Liver (tissue), 9 donors: ENCODE measurements around the gene TRIO. TPM values are rescaled to one million over a fixed set of nuclear protein-coding genes. Genes with fewer than 3 reads are reported as not detected.

Experiments
- DNase-seq: peaks from one replicate; pipeline ENCODE4 v3.0.0-alpha.2; 2017; ENCODE audit warnings: low spot score
- H3K27ac ChIP-seq, 2 donors: one replicate each; pipeline ENCODE4 v1.7.0; 2013; ENCODE audit warnings: inconsistent platforms in 2 of 2, low read length in 2 of 2, control low read depth in 1 of 2, low read depth in 1 of 2, mild to moderate bottlenecking in 1 of 2
- H3K27me3 ChIP-seq, 4 donors: one replicate each; pipeline versions ENCODE4 v1.6.1 to v1.7.0; 2013; ENCODE audit warnings: low read length in 3 of 4, inconsistent platforms in 1 of 4, mild to moderate bottlenecking in 1 of 4, moderate library complexity in 1 of 4; ENCODE audit not compliant: control insufficient read depth in 4 of 4, insufficient read depth in 4 of 4
- H3K36me3 ChIP-seq, 4 donors: one replicate each; pipeline versions ENCODE4 v1.6.1 to v1.7.0; 2013; ENCODE audit warnings: low read length in 3 of 4, mild to moderate bottlenecking in 3 of 4, low read depth in 1 of 4, moderate library complexity in 1 of 4; ENCODE audit not compliant: control insufficient read depth in 4 of 4, insufficient read depth in 3 of 4
- H3K4me1 ChIP-seq, 4 donors: one replicate each; pipeline versions ENCODE4 v1.6.1 to v1.7.0; 2013; ENCODE audit warnings: low read length in 3 of 4, mild to moderate bottlenecking in 3 of 4, moderate library complexity in 1 of 4; ENCODE audit not compliant: control insufficient read depth in 4 of 4, insufficient read depth in 4 of 4
- H3K4me3 ChIP-seq, 3 donors: one replicate each; pipeline versions ENCODE4 v1.6.1 to v1.7.0; 2013; ENCODE audit warnings: low read length in 3 of 3, control low read depth in 1 of 3, low read depth in 1 of 3, mild to moderate bottlenecking in 1 of 3
- H3K9ac ChIP-seq, 2 donors: one replicate each; pipeline ENCODE4 v1.7.0; 2013; ENCODE audit warnings: low read length in 2 of 2, mild to moderate bottlenecking in 2 of 2, moderate library complexity in 2 of 2, control low read depth in 1 of 2, low read depth in 1 of 2
- H3K9me3 ChIP-seq, 4 donors: one replicate each; pipeline versions ENCODE4 v1.6.1 to v1.7.0; 2013; ENCODE audit warnings: low read length in 3 of 4; ENCODE audit not compliant: control insufficient read depth in 4 of 4
- ATF3 ChIP-seq: IDR thresholded peaks from 2 replicates; pipeline ENCODE4 v1.6.1; 2016; ENCODE audit warnings: antibody characterized with exemption
- CTCF ChIP-seq: fragments of 150-350 bp; IDR thresholded peaks from 2 replicates; pipeline ENCODE4 v1.5.1; 2017; ENCODE audit warnings: improper control_type of control experiment, low read depth, low read length; ENCODE audit not compliant: missing input control
- EGR1 ChIP-seq, 2 donors: IDR thresholded peaks; 2 replicates each; pipeline ENCODE4 v1.6.1; 2016 to 2018; ENCODE audit warnings: antibody characterized with exemption in 2 of 2, low read depth in 2 of 2
- FOXA1 ChIP-seq: IDR thresholded peaks from 2 replicates; pipeline ENCODE4 v1.6.1; 2016; ENCODE audit warnings: antibody characterized with exemption
- FOXA2 ChIP-seq: IDR thresholded peaks from 2 replicates; pipeline ENCODE4 v1.6.1; 2016; ENCODE audit warnings: antibody characterized with exemption
- GABPA ChIP-seq, 2 donors: IDR thresholded peaks in 1 of 2; conservative IDR thresholded peaks in 1 of 2; 2 replicates each; pipeline ENCODE4 v1.6.1; 2016; ENCODE audit warnings: antibody characterized with exemption in 2 of 2, mild to moderate bottlenecking in 1 of 2, moderate library complexity in 1 of 2
- HNF4A ChIP-seq, 2 donors: conservative IDR thresholded peaks; 2 replicates each; pipeline ENCODE4 v1.6.1; 2016; ENCODE audit warnings: antibody characterized with exemption in 2 of 2, mild to moderate bottlenecking in 2 of 2
- HNF4G ChIP-seq: IDR thresholded peaks from 2 replicates; pipeline ENCODE4 v1.6.1; 2016; ENCODE audit warnings: antibody characterized with exemption
- JUND ChIP-seq, 2 donors: IDR thresholded peaks; 2 replicates each; pipeline ENCODE4 v1.6.1; 2016; ENCODE audit warnings: antibody characterized with exemption in 2 of 2
- MAX ChIP-seq: IDR thresholded peaks from 2 replicates; pipeline ENCODE4 v1.6.1; 2016; ENCODE audit warnings: antibody characterized with exemption
- NR2F2 ChIP-seq: IDR thresholded peaks from 2 replicates; pipeline ENCODE4 v1.6.1; 2016; ENCODE audit warnings: antibody characterized with exemption
- RAD21 ChIP-seq, 2 donors: IDR thresholded peaks; 2 replicates each; pipeline ENCODE4 v1.6.1; 2016; ENCODE audit warnings: antibody characterized with exemption in 2 of 2, mild to moderate bottlenecking in 2 of 2
- REST ChIP-seq: IDR thresholded peaks from 2 replicates; pipeline ENCODE4 v1.6.1; 2016; ENCODE audit warnings: antibody characterized with exemption, mild to moderate bottlenecking
- RXRA ChIP-seq, 2 donors: IDR thresholded peaks; 2 replicates each; pipeline ENCODE4 v1.6.1; 2017 to 2018; ENCODE audit warnings: antibody characterized with exemption in 2 of 2, mild to moderate bottlenecking in 1 of 2
- SP1 ChIP-seq: IDR thresholded peaks from 2 replicates; pipeline ENCODE4 v1.6.1; 2018; ENCODE audit warnings: antibody characterized with exemption, mild to moderate bottlenecking
- TAF1 ChIP-seq: conservative IDR thresholded peaks from 2 replicates; pipeline ENCODE4 v1.6.1; 2016; ENCODE audit warnings: antibody characterized with exemption, mild to moderate bottlenecking
- YY1 ChIP-seq: IDR thresholded peaks from 2 replicates; pipeline ENCODE4 v1.6.1; 2016; ENCODE audit warnings: antibody characterized with exemption, mild to moderate bottlenecking
- ZBTB33 ChIP-seq: IDR thresholded peaks from 2 replicates; pipeline ENCODE4 v1.6.1; 2016; ENCODE audit warnings: antibody characterized with exemption
- WGBS: extraction: QIAGEN DNeasy Blood & Tissue Kit; methylation state at CpG from one replicate; pipeline ENCODE4 v1.1.7; 2013; 5-methylcytosine and 5-hydroxymethylcytosine counted together
- polyA plus RNA-seq, 2 donors: library from polyadenylated mRNA; stranded (reverse) in 1 of 2; unstranded in 1 of 2; fragments of 200-250 nt in 1 of 2; fragments of >200 nt in 1 of 2; fragmentation: Nextera tagmentation in 1 of 2; extraction: Ambion mirVana in 1 of 2; gene quantifications; one replicate each; pipeline versions ENCODE4 v1.2.1 to v1.2.3, GENCODE V29; 2013 to 2015
- total RNA-seq, 2 donors: library from RNA; depleted of rRNA; stranded (reverse); fragments of >200 nt; gene quantifications; one replicate each; pipeline ENCODE4 v1.2.3, GENCODE V29; 2014
- donor health status: healthy.
- donor health status: healthy.
- donor health status: healthy.
- donor health status: healthy.
- donor health status: healthy.

Gene TRIO
- total and polyA plus RNA-seq, 4 donors: 8.5 to 86.2 (median 16.0) TPM

- TF ChIP-seq JUND (IDR thresholded peaks at IDR 0.05) (no peak), RAD21 (IDR thresholded peaks at IDR 0.05) (no peak), NR2F2 (no peak), YY1 (no peak), FOXA2 (no peak), HNF4A (conservative IDR thresholded peaks at IDR 0.05) (no peak), TAF1 (no peak), EGR1 (IDR thresholded peaks at IDR 0.05; ENCODE audit: low read depth in 2 of 2) (no peak), MAX (no peak), ATF3 (no peak)
These were observed 315.3 kb downstream of the TRIO start (continued) for GRCh38 chr5:14458414-14458813.

GRCh38 chr5:14460844-14461398 is 317.8 kb downstream of the TRIO start:
- DNase-seq: no peak
- Histone ChIP-seq H3K4me1 (no peaks in the 10 kb centered on the region), H3K9me3 (no peaks in the 10 kb centered on the region), H3K36me3 (peaks cover 9 to 45% (median 17%) of the 10 kb centered on the region in 4 donors), H3K4me3 (no peak overlapping the region), H3K27ac (no peak overlapping the region), H3K9ac (no peak overlapping the region), H3K27me3 (no peaks in the 10 kb centered on the region)
- WGBS: 97% methylated on average over 46 of the region's 46 CpGs
- TF ChIP-seq CTCF: no peak
- TF ChIP-seq RAD21 (IDR thresholded peaks at IDR 0.05): no peak
- TF ChIP-seq REST: no peak
- no peak for TF ChIP-seq FOXA1
- no peak for TF ChIP-seq HNF4G
- TF ChIP-seq HNF4A (conservative IDR thresholded peaks at IDR 0.05): no peak
- TF ChIP-seq YY1: no peak
- TF ChIP-seq RXRA (IDR thresholded peaks at IDR 0.05): no peak
- no peak for TF ChIP-seq ZBTB33
- TF ChIP-seq GABPA (IDR thresholded peaks at IDR 0.05 in 1 of 2, conservative IDR thresholded peaks at IDR 0.05 in 1 of 2): no peak
- TF ChIP-seq NR2F2: no peak
- no peak for TF ChIP-seq TAF1
- no peak for TF ChIP-seq FOXA2
- TF ChIP-seq ATF3: no peak
- no peak for TF ChIP-seq SP1
- TF ChIP-seq JUND (IDR thresholded peaks at IDR 0.05): no peak
